ENCODE measurements around the gene FICD.

FICD gene

DNA sequence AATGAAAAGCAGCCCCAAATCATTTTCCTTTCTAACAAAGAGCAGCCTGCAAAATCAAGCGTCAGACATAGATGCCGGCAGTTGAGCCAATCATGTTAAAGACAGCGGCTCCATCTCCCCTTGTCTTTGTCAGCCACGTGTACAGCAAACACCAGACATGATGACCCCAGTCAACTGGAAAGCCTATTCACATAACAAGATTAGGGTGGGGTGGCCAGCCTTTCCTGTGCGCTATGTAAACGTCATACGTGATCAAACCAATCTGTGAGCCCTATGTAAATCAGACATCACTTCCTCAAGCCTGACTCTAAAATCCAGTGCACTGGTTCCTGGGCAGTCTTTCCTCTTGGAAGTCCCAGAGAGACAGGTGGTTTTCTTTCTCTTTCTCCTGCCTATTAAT, 9.9 kb upstream of the FICD start:
- no peak for DNase-seq

DNA sequence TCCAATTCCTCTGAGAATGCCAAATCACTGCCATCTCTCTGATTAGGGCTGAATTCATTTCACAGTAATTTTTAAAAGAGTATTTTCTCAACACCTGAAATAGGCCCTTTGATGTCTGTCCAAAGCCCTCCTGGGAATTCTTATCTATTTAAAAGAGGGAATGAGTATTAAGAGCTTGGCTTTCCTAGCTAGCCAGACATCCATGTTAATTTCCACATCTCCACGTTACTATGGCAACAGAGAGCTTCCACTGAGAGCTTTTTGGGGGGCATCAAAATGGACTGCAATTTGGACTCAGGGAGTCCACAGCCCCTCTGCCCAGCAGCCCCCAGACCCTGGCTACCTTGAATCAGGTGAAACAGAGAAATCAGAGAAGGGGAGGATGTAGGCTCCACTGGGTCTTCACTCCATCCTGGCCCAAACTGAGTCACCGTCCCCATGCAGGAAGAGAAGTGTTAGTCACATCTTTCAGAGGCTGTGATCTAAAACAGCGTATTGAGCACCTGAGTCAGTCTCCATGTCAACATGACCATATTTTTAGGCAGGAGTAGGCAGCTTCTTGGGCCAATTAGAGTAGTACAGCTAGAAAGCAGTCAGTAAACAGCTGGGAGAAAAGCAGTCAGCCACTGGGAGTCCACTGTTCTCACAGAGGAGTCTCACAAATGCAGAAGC, 7.0 kb upstream of the FICD start:
- no peak for DNase-seq

DNA sequence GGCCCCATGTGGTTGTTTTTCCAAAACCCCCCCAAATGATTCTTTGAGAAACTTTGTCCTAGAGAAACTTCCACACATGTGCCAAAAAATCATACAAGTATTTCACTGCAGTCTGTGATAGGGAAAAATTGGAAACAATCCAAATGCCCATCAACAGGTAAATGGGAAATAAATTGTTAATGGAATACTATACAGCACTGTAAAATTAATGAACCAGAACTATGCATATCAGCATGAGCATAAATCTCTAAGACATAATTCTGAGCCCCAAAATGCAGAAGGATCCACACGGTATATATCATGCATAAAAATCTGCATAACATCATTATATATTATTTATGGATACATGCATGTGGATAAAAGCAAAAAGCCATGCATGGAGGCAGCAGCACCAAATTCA, 5.3 kb upstream of the FICD start:
- DNase-seq, result no peak

DNA sequence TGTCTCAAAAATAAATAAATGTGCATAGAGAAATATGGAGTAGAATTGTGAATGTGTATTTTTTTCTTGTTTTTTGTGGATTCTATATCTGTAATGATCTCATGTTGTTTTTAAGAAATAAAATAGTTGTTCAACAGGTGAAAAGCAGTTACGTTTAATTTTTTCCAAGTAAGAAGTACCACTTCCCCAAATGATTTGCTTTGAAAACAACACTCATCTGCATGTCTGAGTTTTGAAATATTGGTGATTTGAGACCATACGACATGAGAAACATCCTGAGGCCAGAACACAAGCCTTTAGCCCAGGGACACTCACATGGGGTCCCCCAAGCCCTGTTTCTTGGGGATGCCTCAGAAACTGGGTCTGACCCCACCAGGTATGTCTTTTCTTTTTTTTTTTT, 4.2 kb upstream of the FICD start:
- DNase-seq, result no peak

DNA sequence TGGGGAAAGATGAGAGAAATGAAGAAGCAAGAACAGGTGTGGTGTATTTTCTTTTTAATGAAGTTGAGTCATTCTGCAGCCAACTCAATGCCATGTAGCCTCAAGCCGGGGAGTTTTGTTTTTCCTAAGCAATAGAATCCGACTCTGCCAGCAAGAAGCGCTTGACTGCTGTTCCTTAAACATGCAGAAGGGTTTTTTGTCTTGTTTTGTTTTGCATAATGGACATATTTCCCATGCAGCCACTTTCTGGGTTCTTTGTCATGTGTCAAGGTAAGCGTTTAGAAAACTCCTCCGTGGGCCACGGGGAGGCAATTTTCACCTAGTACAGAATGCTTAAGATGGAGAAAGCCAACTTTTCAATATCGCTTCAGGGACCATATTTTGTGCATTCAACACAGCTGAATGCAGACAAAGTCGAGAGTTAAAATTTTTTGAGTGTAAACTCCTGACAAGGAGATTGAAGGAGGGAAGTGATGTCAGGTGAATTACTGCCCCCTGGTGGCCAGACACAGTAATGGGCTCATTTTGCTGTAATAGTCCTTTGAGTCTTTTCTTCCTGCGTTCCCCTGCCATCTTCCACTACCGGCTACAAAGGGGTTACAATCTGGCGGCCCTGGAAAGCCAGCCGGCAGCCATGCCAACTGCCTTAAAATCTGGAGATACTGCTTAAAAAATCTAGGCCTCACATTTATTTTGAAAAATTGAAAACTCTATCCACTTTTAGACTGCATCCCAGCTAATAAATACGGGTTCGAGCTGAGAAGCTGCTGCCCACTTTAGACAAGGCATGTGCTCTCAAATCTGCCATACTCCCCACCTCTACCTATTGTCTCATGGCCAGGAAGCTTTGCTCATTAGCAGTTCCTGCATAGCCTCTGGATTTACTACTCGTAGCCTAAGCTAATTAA, 3.2 kb upstream of the FICD start:
- DNase-seq, result no peak

DNA sequence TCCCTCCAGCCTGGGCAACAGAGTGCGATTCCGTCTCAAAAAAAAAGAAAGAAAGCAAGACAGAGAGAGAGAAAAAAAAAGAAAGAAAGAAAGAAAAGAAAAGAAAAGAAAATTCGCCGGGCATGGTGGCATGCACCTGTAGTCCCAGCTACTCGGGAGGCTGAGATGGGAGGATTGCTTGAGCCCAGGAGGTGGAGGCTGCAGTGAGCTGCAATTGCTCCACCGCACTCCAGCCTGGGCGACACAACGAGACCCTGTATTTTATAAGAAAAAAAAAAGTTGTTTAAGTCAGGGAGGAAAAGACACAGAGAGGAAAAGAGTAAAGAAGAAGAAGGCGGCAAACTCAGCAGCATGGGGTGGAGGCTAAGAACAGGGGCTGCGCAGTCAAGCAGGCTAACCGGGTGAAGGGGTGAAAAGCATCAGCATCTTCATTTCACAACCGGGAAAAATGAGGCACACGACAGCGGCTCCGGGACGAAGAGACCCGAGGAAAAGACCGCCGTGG, 557 bp upstream of the FICD start:
- no peak for DNase-seq

DNA sequence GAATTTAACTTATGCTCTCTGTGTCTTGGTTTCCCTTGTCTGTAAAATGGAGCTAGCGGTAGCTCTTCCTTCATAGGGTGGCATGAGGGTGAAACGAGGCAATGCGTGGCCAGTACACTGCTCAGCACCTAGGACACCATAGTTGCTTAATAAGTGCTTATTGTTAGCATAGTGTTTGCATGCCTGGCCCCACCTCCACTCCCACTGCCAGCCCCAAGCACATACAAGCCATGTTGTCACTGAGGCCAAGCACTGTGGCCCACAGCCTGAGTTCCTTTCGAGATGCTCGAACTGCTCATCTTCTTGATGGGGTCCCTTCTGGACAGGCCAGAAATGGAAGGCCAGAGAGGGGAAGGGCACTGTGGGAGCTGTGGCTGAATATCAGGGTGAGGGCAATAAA, 839 bp downstream of the FICD start:
- DNase-seq, result no peak

DNA sequence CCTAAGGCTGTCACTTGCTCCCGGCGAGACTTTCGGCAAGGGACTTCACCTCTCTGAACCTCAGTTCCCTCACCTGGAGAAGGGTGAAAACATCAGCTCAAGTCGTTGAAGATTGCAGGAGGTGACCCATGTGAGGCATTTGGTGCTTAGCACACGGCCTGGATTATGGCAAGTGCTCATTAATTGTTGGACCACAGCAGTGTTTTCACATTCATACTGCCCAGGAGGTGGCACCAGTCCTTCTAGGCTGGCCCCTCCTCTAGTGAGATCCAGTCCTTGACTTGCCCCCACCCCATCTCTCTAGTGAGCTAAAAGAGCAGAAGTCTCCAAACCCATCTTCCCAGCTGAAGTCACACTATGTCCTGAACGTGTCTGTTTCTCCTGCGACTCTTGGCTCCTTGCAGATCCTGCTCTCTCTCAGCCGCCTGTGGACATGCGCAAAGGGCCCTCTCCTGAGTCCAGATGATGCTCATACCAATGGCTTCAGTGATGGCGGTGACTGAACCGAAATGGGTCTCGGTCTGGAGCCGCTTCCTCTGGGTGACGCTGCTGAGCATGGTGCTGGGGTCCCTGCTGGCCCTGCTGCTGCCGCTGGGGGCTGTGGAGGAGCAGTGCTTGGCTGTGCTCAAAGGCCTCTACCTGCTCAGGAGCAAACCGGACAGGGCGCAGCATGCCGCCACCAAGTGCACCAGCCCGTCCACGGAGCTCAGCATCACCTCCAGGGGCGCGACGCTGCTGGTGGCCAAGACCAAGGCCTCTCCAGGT, 1.6 kb downstream of the FICD start:
- DNase-seq, result no peak

DNA sequence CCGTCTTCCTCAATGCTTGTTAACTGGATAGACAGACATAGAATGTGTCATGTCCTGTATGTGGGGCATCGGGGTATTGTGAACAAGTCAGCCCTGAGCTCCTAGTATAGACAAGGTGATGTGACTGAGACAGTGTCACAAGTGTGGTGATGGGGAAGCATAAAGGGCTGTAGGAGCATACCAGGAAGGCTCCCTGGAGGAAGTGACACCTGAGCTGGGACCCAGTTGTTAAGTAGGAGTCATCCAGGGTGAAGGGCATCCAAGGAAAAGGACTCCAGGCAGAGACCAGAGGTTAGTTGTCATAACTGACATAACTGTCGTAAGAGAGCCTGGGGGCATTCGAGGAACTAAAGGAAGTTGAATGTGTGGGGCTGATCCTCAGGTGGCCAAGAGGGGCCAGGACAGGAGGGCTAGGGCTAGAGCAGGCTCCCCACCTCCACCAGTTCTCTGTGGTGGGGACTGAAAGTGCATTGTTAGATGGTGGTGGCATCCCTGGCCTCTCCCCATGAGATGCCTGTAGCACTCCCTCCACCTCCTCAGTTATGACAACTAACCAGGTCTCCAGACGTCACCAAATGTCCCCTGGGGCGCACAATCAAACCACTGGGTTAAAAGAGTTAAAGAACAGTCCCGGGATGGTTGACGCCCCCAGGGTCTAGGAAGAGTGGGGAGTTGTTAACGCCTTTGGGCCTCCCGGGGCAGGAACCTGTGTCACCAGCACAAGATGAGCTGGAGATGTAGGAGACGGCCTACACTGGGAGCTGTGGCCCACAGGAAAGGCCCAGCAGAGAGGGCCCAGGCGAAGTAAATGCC, 2.4 kb downstream of the FICD start:
- no peak for DNase-seq

DNA sequence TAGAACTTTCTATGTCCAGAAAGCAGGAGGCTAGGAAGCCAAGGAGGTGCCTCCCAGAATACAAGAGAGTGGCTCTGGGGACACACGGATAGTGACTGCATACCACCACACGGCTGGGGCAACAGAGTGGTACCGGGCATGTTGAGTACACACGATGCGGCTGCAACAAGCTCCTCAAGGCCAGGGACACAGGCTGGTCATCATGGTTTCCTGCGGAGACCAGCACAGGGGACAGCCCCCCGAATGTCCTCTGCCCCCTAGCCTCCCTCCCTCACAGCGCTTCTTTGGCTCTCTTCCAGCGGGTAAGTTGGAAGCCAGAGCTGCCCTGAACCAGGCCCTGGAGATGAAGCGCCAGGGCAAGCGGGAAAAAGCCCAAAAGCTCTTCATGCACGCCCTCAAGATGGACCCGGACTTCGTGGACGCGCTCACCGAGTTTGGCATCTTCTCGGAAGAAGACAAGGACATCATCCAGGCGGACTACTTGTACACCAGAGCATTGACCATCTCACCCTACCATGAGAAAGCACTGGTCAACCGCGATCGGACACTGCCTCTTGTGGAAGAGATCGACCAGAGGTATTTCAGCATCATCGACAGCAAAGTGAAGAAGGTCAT, 3.1 kb downstream of the FICD start:
- no peak for DNase-seq

DNA sequence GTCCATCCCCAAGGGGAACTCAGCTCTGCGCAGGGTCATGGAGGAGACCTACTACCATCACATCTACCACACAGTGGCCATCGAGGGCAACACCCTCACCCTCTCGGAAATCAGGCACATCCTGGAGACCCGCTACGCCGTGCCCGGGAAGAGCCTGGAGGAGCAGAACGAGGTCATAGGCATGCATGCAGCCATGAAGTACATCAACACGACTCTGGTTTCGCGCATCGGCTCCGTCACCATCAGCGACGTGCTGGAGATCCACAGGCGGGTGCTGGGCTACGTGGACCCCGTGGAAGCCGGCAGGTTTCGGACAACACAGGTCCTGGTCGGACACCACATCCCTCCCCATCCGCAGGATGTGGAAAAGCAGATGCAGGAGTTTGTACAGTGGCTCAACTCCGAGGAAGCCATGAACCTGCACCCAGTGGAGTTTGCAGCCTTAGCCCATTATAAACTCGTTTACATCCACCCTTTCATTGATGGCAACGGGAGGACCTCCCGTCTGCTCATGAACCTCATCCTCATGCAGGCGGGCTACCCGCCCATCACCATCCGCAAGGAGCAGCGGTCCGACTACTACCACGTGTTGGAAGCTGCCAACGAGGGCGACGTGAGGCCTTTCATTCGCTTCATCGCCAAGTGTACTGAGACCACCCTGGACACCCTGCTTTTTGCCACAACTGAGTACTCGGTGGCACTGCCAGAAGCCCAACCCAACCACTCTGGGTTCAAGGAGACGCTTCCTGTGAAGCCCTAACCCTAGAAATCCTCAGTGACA, 3.8 kb downstream of the FICD start:
- no peak for DNase-seq

DNA sequence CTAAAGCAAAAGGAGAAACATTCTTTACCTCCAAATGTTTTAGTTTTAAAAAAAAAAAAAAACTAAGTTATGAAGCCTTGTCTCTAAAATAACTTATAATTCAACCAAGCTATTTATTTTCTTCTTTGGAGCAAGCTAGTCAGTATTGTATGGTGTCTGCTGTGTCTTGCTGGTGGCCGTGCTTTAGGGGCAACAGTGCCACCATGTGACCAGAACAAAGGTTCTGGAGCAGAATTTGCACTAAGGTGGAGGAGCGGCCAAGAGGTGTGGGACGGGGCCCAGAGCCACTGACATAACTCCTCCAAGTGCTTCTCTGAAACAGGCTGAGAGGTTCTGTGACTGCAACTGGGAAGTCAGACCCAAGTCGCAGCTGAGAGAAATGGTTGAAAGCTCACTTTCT, 4.5 kb downstream of the FICD start:
- peak; percentile 60 for DNase-seq

DNA sequence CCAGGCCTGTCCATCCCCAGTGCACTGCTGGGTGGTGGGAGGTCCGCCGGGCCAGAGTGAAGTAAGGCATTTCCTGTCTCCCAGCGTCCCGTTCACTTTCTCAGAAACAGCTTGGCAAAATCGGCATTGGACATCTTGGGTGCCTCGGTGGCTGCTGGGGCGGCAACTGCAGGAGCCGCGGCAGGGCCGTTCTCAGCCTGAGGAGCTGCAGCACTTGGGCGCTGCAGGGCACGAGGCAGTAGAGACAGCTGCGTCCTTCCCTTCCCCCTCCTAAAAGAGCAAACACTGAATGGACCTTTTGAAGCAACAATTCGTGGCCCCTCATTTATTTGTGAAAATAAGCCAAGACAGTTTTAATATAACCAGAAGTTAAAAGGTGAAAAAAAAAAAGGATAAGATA, 8.3 kb downstream of the FICD start:
- DNase-seq, result no peak

DNA sequence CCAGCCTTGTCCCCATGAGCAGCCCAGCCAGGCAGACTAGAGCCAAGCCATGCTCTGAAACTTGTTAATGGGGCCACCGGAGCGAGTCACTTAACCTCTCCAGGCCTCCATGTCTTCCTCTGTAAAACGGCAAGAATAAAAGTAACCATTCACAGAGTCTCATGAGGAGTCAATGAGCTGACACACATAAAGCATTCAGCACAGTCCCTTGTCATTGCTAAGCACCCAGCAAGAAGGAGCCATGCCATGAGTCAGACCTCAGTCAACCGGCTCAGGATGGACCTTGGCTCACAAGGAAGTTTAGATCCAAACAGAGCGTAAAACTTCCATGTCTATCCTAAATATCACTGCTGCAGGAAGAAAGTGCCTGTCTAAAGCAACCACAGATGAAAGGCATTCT, 10.6 kb downstream of the FICD start:
- DNase-seq, result no peak

DNA sequence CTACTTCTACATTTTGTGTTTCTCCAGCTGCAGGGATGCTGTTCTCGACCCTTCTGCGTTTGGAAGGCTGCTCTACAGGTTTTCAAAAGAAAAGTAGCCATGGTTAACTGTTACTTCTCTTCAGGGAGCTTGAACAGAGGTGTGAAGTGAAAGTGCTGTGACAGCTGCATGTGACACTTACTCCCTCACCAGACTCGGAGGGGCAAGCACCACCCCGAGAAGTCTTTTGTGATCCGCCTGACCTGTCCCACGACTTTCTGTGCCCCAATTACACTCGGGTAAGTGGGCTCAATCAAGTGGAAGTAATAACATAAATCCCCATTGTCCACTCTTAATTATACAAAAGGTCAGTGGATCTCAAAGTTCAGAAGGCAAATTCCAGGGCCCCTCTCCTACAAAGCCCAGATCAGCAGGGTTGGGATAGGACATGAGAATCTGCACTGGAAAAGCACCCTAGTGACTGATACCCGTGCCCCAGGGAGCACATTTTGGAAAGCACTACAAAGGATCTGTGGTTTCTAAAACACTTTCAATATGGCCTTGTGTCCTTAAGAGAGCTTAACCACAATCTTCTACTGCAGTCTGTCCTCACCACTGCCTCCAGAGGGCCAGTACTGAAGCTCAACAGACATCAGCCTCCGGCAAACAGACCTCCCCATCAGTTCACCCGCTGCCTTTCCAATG, 11.5 kb downstream of the FICD start:
- DNase-seq, result no peak

DNA sequence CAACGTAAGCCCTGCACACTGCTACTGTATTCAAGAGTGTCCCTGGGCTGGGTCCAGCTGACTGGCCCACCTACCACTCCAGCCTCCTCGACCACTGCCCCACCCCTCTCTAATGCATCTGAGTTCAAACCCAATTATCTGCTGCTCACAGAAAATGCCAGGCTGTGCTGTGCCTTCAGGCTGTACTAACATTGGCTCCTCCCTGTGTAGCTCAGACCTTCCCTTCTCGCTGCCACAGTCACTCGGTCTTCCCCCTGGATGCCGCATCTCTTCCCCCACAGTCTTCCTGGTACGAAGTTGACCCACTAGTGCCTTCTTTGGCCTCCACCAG, 12.1 kb downstream of the FICD start:
- DNase-seq, result no peak

DNA sequence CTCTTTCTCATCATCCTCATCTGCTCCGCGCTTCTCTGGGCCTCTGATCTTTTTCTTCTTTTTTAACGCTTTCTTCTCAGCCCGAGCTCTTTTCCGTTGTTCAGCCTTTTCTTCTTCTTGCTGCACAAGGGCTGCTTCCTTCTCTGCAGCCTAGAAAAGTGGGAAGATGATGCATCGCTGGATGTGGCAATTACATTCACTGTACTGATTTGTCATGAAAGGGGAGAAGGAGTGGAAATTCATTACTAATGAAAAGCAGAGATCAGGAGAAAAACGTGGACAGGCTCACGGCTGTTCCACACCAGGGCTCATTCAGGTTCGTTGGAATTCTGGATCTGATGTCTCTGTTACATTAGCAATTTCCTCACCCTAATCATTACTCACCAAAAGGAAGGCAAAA, 15.1 kb downstream of the FICD start:
- no peak for DNase-seq

DNA sequence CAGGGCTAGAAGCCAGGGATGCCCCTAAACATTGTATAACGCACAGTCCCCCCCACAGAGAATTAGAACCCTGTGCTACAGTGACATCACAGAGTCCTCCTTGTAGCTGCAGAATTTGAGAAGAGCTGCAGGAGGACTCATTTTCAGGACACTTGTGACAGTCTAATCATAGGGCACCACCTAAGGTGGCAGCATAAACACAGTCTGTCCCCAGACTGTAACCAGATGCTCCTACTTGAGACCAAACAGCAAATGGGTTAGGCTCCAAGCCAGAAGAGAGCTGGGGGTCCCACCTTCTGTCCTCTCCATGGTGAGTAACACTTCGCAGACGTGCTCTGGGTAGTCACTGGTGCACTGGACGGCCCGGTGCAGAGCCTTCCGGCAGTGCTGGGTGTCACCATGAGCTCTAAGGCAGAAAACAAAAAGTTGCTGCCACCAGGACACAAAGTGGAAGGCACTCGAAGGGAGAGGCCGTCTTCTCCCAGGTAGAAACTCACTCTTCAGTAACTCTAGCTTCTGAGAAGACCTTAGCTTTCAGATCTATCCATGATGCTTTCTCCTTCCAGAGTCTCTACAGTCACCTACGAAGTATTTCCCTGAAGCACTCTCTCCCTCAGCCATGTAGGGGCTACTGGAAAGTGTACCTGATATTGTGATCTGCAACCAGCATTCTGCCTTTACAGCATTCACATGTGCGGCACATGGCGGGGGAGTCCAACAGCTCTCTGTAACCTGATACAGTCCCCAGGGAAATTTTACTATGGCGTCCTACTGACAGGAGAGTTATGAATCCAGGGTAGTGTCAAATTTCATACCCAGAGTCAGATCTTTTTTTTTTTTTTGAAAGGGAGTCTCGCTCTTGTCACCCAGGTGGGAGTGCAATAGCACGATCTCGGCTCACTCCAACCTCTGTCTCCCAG, 17.1 kb downstream of the FICD start:
- no peak for DNase-seq

DNA sequence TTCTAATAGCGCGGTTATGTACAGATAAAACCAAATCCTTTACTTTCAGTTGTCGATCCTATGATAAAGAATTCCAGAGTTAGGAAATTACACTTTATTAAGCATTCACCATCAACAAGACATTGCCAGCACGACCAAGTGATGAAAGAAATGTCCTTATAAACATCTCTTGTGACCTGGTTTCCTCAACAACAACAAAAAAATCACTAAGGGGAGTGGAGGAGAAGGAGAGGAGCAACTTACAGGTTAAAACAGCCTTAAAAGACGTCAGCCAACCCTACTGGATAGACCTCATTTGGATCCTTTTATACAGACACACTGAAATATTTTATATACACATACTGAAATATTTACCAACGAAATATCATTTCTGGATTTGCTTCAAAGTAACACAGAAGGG, 23.1 kb downstream of the FICD start:
- DNase-seq, result no peak
